ENCODE results near the gene RAB37. TPM values are rescaled to one million over a fixed set of nuclear protein-coding genes. Genes with fewer than 3 reads are reported as not detected.

Gene RAB37
- total and polyA plus RNA-seq, 2 of the 13 experiments (the other 11 are each of a cell fraction or from before 2014, with no cell fraction given), result 0.91 to 3.7 TPM

DNA sequence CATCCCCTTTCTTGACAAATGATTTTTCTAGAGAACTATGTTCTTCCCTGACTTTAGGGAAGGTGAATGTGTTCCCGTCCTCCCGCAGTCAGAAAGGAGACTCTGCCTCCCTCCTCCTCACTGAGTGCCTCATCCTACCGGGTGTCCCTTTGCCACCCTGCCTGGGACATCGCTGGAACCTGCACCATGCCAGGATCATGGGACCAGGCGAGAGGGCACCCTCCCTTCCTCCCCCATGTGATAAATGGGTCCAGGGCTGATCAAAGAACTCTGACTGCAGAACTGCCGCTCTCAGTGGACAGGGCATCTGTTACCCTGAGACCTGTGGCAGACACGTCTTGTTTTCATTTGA is 31.7 kb downstream of the RAB37 start:
- no peak for DNase-seq (ENCODE audit: low spot score)
- intact Hi-C loops (cut with micrococcal nuclease; ENCODE audit: unreplicated experiment), result no loop called here
- 96% methylated on average over 7 of the region's 7 CpGs for WGBS (ENCODE audit: low lambda C conversion rate)
- H3K79me2 ChIP-seq (ENCODE audit: insufficient read depth, low read length), result peaks cover 30% of the 10 kb centered on the region
- CTCF ChIA-PET (ENCODE audit: low intra/inter-chr PET ratio, low total read pairs), result interaction anchor here (12.2 kb wide), 1 partner anchor 21 kb away, joined by 219 read pairs; the partner anchor contains the start of gene NHERF1
- H3K27ac ChIP-seq (ENCODE audit: extremely low read length, insufficient read depth, low read length), result peak overlapping the region; percentile 11
- 0 out of 2 replicates have a peak, but pooled peaks have one; percentile 5 for TF ChIP-seq ZNF747 (CRISPR knock-in tag; IDR thresholded peaks at IDR 0.05; ENCODE audit: borderline replicate concordance)
- peak in 1 of 2 experiments; percentile 55; a peak in 2 of 4 replicates for TF ChIP-seq POLR2A (IDR thresholded peaks at IDR 0.05; ENCODE audit: insufficient read depth in 1 of 2, low read depth in 2 of 2, low read length in 2 of 2)
- no peak for TF ChIP-seq HOXD1 (CRISPR knock-in tag; IDR thresholded peaks at IDR 0.05)
- TF ChIP-seq ERF (CRISPR knock-in tag; IDR thresholded peaks at IDR 0.05), result 0 out of 2 replicates have a peak, but pooled peaks have one; percentile 21
- no peak for TF ChIP-seq XRCC5 (optimal IDR thresholded peaks at IDR 0.05; ENCODE audit: low read length)
- no peak for TF ChIP-seq RAD51 (IDR thresholded peaks at IDR 0.05; ENCODE audit: borderline replicate concordance)
- no peak for TF ChIP-seq NCOA5 (CRISPR knock-in tag; IDR thresholded peaks at IDR 0.05)
- TF ChIP-seq ZNF605 (CRISPR knock-in tag; IDR thresholded peaks at IDR 0.05), result peak; percentile 68; the same call in 1 of the 2 replicates
- no peak for TF ChIP-seq POGZ (CRISPR knock-in tag; IDR thresholded peaks at IDR 0.05)
- no peak for TF ChIP-seq JARID2 (CRISPR knock-in tag; IDR thresholded peaks at IDR 0.05; ENCODE audit: insufficient replicate concordance)
- TF ChIP-seq NFIC (IDR thresholded peaks at IDR 0.05; ENCODE audit: low read length), result 0 out of 2 replicates have a peak, but pooled peaks have one; percentile 21
- TF ChIP-seq NR1H2 (CRISPR knock-in tag; IDR thresholded peaks at IDR 0.05; ENCODE audit: borderline replicate concordance, low read depth), result no peak
- TF ChIP-seq CREB3 (CRISPR knock-in tag; IDR thresholded peaks at IDR 0.05), result no peak
- peak; percentile 34; the same call in 1 of the 2 replicates for TF ChIP-seq POLR2G (IDR thresholded peaks at IDR 0.05; ENCODE audit: low read depth, low read length)
- peak; percentile 12 for TF ChIP-seq PCBP2 (optimal IDR thresholded peaks at IDR 0.05; ENCODE audit: low read depth, low read length, poor library complexity, severe bottlenecking)
- peak; percentile 37; the same call in 1 of the 2 replicates for TF ChIP-seq POLR2AphosphoS5 (IDR thresholded peaks at IDR 0.05; ENCODE audit: low read depth, low read length)
- 0 out of 2 replicates have a peak, but pooled peaks have one; percentile 14 for TF ChIP-seq ZBTB20 (CRISPR knock-in tag; IDR thresholded peaks at IDR 0.05; ENCODE audit: borderline replicate concordance, low read depth)
- TF ChIP-seq ZIK1 (CRISPR knock-in tag; IDR thresholded peaks at IDR 0.05; ENCODE audit: borderline replicate concordance, low read depth), result 0 out of 2 replicates have a peak, but pooled peaks have one; percentile 5
- TF ChIP-seq LCORL (IDR thresholded peaks at IDR 0.05), result no peak
- 0 out of 2 replicates have a peak, but pooled peaks have one; percentile 28 for TF ChIP-seq LCORL (CRISPR knock-in tag; IDR thresholded peaks at IDR 0.05)
- TF ChIP-seq MAZ (IDR thresholded peaks at IDR 0.05; ENCODE audit: borderline replicate concordance, low read depth, low read length), result no peak
- 0 out of 2 replicates have a peak, but pooled peaks have one; percentile 32 for TF ChIP-seq MAZ (CRISPR knock-in tag; IDR thresholded peaks at IDR 0.05; ENCODE audit: low read depth)
- no peak overlapping the region for H2AFZ ChIP-seq (ENCODE audit: low read length)
- ATAC-seq, result no peak
- in situ Hi-C loops (cut with HindIII; ENCODE audit: extremely low pct_ligation_motif_present, low pct_unique_long_range_greater_than_20kb), result no loop called here
- no peak overlapping the region for H3K4me3 ChIP-seq (replicated peaks in 1 of 3; ENCODE audit: insufficient read depth in 1 of 3, low read depth in 2 of 3, low read length in 3 of 3)
- H3K9me3 ChIP-seq (ENCODE audit: low read length), result no peaks in the 10 kb centered on the region
- no peak overlapping the region for H3K9ac ChIP-seq (ENCODE audit: insufficient read depth, low read depth, low read length)
- no peaks in the 10 kb centered on the region for H3K27me3 ChIP-seq (ENCODE audit: control insufficient read depth in 1 of 2, insufficient read depth in 2 of 2, low read length in 2 of 2)
- peaks cover 94% of the 10 kb centered on the region for H3K4me1 ChIP-seq (ENCODE audit: insufficient read depth, low read length)
- POLR2A ChIA-PET, result interaction anchor here (1.4 to 29.3 kb wide), 3 partner anchors 14 to 32 kb away, joined by 4 to 1459 read pairs (median 162); partner anchors contain the start of genes NHERF1 and RAB37
- FAIRE-seq, result no peak
- peaks cover 20% of the 10 kb centered on the region; the same call in 1 of the 2 replicates for H4K20me1 ChIP-seq (ENCODE audit: insufficient read depth, low read length)
- TSS peak; percentile 43 for BruUV-seq (replicated peaks)
- peaks cover 38 to 78% of the 10 kb centered on the region in 2 experiments for H3K36me3 ChIP-seq (replicated peaks in 1 of 2; ENCODE audit: control insufficient read depth in 1 of 2, insufficient read depth in 2 of 2, low read length in 2 of 2)
- no peak overlapping the region for H3K4me2 ChIP-seq (ENCODE audit: low read depth, low read length)

All from HepG2 (cell line).